HEK293 (cell line): Measurements from ENCODE around the gene ARID3B.

Experiments used
- CTCF ChIA-PET: fragments of 350-600 bp; formaldehyde crosslinking; extraction: SDS; loops from one replicate; lab custom pipeline; 2021; ENCODE audit warnings: antibody characterized with exemption; lab: Yijun Ruan, JAX
- POLR2A ChIA-PET: fragments of 300-600 bp; formaldehyde crosslinking; extraction: SDS; loops from one replicate; lab custom pipeline; 2020; ENCODE audit warnings: antibody characterized with exemption, inconsistent platforms; lab: Yijun Ruan, JAX
- H3K27ac ChIP-seq: fragments of 200-500 bp; sonication (Bioruptor generic); 2 replicates; pipeline ENCODE4 v1.5.1; 2014; ENCODE audit warnings: low read depth, low read length, control low read depth, inconsistent platforms; ENCODE audit errors: extremely low read depth
- H3K36me3 ChIP-seq, 2 experiments: fragments of 200-500 bp in 1 of 2; sonication (Bioruptor generic) in 1 of 2; 1 replicate in 1 of 2; 2 replicates in 1 of 2; pipeline ENCODE4 v1.5.1; 2014 to 2017; ENCODE audit warnings: inconsistent platforms in 2 of 2, low read length in 2 of 2; ENCODE audit not compliant: control insufficient read depth in 2 of 2, insufficient read depth in 1 of 2
- H3K4me1 ChIP-seq: fragments of 200-500 bp; sonication (Bioruptor generic); 2 replicates; pipeline ENCODE4 v1.5.1; 2014; ENCODE audit warnings: mild to moderate bottlenecking, low read length, inconsistent platforms; ENCODE audit not compliant: control insufficient read depth, insufficient read depth
- H3K4me3 ChIP-seq: 2 replicates; pipeline ENCODE4 v1.5.1; 2011; ENCODE audit warnings: low read depth, mild to moderate bottlenecking, control low read depth, low read length, moderate library complexity
- H3K9me3 ChIP-seq: fragments of 200-500 bp; sonication (Bioruptor generic); 2 replicates; pipeline ENCODE4 v1.5.1; 2014; ENCODE audit warnings: low read depth, low read length, inconsistent platforms; ENCODE audit not compliant: control insufficient read depth, insufficient read depth
- ATF2 ChIP-seq: fragments of 450-650 bp; formaldehyde crosslinking; IDR thresholded peaks from 2 replicates; pipeline ENCODE4 v1.5.1; 2016; ENCODE audit warnings: missing biosample characterization, missing genetic modification characterization, low read depth
- BCL11B ChIP-seq: fragments of 450-650 bp; formaldehyde crosslinking; IDR thresholded peaks from 2 replicates; pipeline ENCODE4 v1.5.1; 2016; ENCODE audit warnings: low read depth, missing biosample characterization, missing genetic modification characterization
- GLI2 ChIP-seq: fragments of 450-650 bp; formaldehyde crosslinking; IDR thresholded peaks from 2 replicates; pipeline ENCODE4; 2017; ENCODE audit warnings: missing biosample characterization, missing genetic modification characterization, low read depth, borderline replicate concordance
- KLF17 ChIP-seq: fragments of 450-650 bp; formaldehyde crosslinking; IDR thresholded peaks from 2 replicates; pipeline ENCODE4 v1.5.1; 2016; ENCODE audit warnings: missing biosample characterization, missing genetic modification characterization
- MEIS1 ChIP-seq: sonication (generic); formaldehyde crosslinking; IDR thresholded peaks from 2 replicates; pipeline ENCODE4 v1.8.1; 2022; ENCODE audit warnings: missing genetic modification reagents, mild to moderate bottlenecking, borderline replicate concordance
- RBAK ChIP-seq: fragments of 450-650 bp; formaldehyde crosslinking; IDR thresholded peaks from 2 replicates; pipeline ENCODE4 v1.5.1; 2016; ENCODE audit warnings: missing biosample characterization, missing genetic modification characterization
- TCF7L2 ChIP-seq: IDR thresholded peaks from 2 replicates; pipeline ENCODE4 v1.6.1; 2011; ENCODE audit warnings: low read depth, mild to moderate bottlenecking, inconsistent platforms, low read length, moderate library complexity, borderline replicate concordance
- ZBTB8A ChIP-seq: fragments of 450-650 bp; formaldehyde crosslinking; IDR thresholded peaks from 2 replicates; pipeline ENCODE4 v1.5.1; 2016; ENCODE audit warnings: missing biosample characterization, missing genetic modification characterization
- ZFP37 ChIP-seq: fragments of 450-650 bp; formaldehyde crosslinking; IDR thresholded peaks from 2 replicates; pipeline ENCODE4 v1.5.1; 2016; ENCODE audit warnings: missing biosample characterization, missing genetic modification characterization
- ZIC2 ChIP-seq: fragments of 450-650 bp; formaldehyde crosslinking; IDR thresholded peaks from 2 replicates; pipeline ENCODE4 v1.5.1; 2016; ENCODE audit warnings: missing biosample characterization, missing genetic modification characterization
- ZNF138 ChIP-seq: fragments of 450-650 bp; formaldehyde crosslinking; IDR thresholded peaks from 2 replicates; pipeline ENCODE4 v1.5.1; 2016; ENCODE audit warnings: missing biosample characterization, missing genetic modification characterization, borderline replicate concordance
- ZNF155 ChIP-seq: fragments of 450-650 bp; formaldehyde crosslinking; IDR thresholded peaks from 2 replicates; pipeline ENCODE4 v1.5.1; 2016; ENCODE audit warnings: missing biosample characterization, missing genetic modification characterization
- ZNF16 ChIP-seq: fragments of 450-650 bp; formaldehyde crosslinking; IDR thresholded peaks from 2 replicates; pipeline ENCODE4 v1.5.1; 2016; ENCODE audit warnings: low read depth, missing biosample characterization, missing genetic modification characterization
- ZNF26 ChIP-seq: fragments of 450-650 bp; formaldehyde crosslinking; IDR thresholded peaks from 2 replicates; pipeline ENCODE4 v1.5.1; 2016; ENCODE audit warnings: missing biosample characterization, missing genetic modification characterization
- ZNF292 ChIP-seq: fragments of 450-650 bp; formaldehyde crosslinking; IDR thresholded peaks from 2 replicates; pipeline ENCODE4 v1.5.1; 2016; ENCODE audit warnings: low read depth, missing biosample characterization, missing genetic modification characterization, borderline replicate concordance
- ZNF335 ChIP-seq: fragments of 450-650 bp; formaldehyde crosslinking; conservative IDR thresholded peaks from 2 replicates; pipeline ENCODE4 v1.5.1; 2016; ENCODE audit warnings: missing biosample characterization, missing genetic modification characterization
- ZNF37A ChIP-seq: fragments of 450-650 bp; IDR thresholded peaks from 2 replicates; pipeline ENCODE4 v1.5.1; 2018; ENCODE audit warnings: missing biosample characterization, missing genetic modification characterization
- ZNF449 ChIP-seq: fragments of 450-650 bp; formaldehyde crosslinking; IDR thresholded peaks from 2 replicates; pipeline ENCODE4 v1.5.1; 2017; ENCODE audit warnings: missing biosample characterization, mild to moderate bottlenecking, missing genetic modification characterization, moderate library complexity
- ZNF501 ChIP-seq: fragments of 450-650 bp; formaldehyde crosslinking; IDR thresholded peaks from 2 replicates; pipeline ENCODE4 v1.5.1; 2016; ENCODE audit warnings: missing biosample characterization, missing genetic modification characterization
- ZNF510 ChIP-seq: fragments of 450-650 bp; formaldehyde crosslinking; IDR thresholded peaks from 2 replicates; pipeline ENCODE4 v1.5.1; 2018; ENCODE audit warnings: mild to moderate bottlenecking, missing genetic modification characterization, missing biosample characterization; ENCODE audit not compliant: insufficient replicate concordance
- ZNF521 ChIP-seq: fragments of 450-650 bp; formaldehyde crosslinking; IDR thresholded peaks from 2 replicates; pipeline ENCODE4 v1.5.1; 2017; ENCODE audit warnings: missing biosample characterization, mild to moderate bottlenecking, missing genetic modification characterization
- ZNF571 ChIP-seq: fragments of 450-650 bp; formaldehyde crosslinking; IDR thresholded peaks from 2 replicates; pipeline ENCODE4 v1.5.0; 2017; ENCODE audit warnings: missing biosample characterization, missing genetic modification characterization
- ZNF654 ChIP-seq: fragments of 450-650 bp; formaldehyde crosslinking; IDR thresholded peaks from 2 replicates; pipeline ENCODE4 v1.5.1; 2016; ENCODE audit warnings: low read depth, missing biosample characterization, missing genetic modification characterization
- ZNF658 ChIP-seq: fragments of 450-650 bp; formaldehyde crosslinking; IDR thresholded peaks from 2 replicates; pipeline ENCODE4; 2016; ENCODE audit warnings: missing biosample characterization, missing genetic modification characterization
- ZNF664 ChIP-seq: fragments of 450-650 bp; formaldehyde crosslinking; IDR thresholded peaks from 2 replicates; pipeline ENCODE4 v1.5.1; 2016; ENCODE audit warnings: missing biosample characterization, missing genetic modification characterization
- ZNF704 ChIP-seq: fragments of 450-650 bp; formaldehyde crosslinking; IDR thresholded peaks from 2 replicates; pipeline ENCODE4 v1.5.1; 2016; ENCODE audit warnings: missing biosample characterization, missing genetic modification characterization
- ZNF843 ChIP-seq: fragments of 450-650 bp; formaldehyde crosslinking; IDR thresholded peaks from 2 replicates; pipeline ENCODE4 v1.5.1; 2016; ENCODE audit warnings: missing biosample characterization, missing genetic modification characterization

The ARID3B gene

GRCh38 chr15:74615508-74616365 is 74.7 kb downstream of the ARID3B start, which contains the start of gene CLK3 (continued):
- TF ChIP-seq BCL11B (tag by site-specific recombination) (peak; percentile 63), ZNF37A (peak; percentile 21; the same call in 1 of the 2 replicates), ZNF335 (tag by site-specific recombination) (no peak), ZNF155 (no peak), ZNF138 (no peak), ZNF843 (no peak), ZNF664 (tag by site-specific recombination) (no peak), ZNF449 (tag by site-specific recombination) (no peak; the same call in 1 of the 2 replicates), ZNF510 (tag by site-specific recombination) (no peak), ZNF26 (tag by site-specific recombination) (no peak), ZNF654 (no peak), MEIS1 (no peak)
- TF ChIP-seq, all 188 proteins: peak for 54

GRCh38 chr15:74616366-74616939 is 75.4 kb downstream of the ARID3B start:
- Histone ChIP-seq H3K4me3 (peak overlapping the region; percentile 85), H3K9me3 (no peaks in the 10 kb centered on the region), H3K27ac (peak overlapping the region; percentile 95), H3K36me3 (peaks cover 5 to 44% of the 10 kb centered on the region in 2 experiments), H3K4me1 (peaks cover 9% of the 10 kb centered on the region)
- ChIA-PET CTCF (interaction anchor here (0.6 to 12.8 kb wide), 8 partner anchors 8 to 255 kb away, joined by 3 to 220 read pairs (median 4); no protein-coding TSS in a partner anchor), POLR2A (interaction anchor here (0.6 to 5.1 kb wide), 13 partner anchors 9 to 242 kb away, joined by 3 to 53 read pairs (median 4); partner anchors contain the start of genes ARID3B and UBL7)
- 0 out of 2 replicates have a peak, but pooled peaks have one; percentile 45 for TF ChIP-seq ZNF501 (tag by site-specific recombination)
- no peak for TF ChIP-seq ATF2
- no peak for TF ChIP-seq ZNF571 (tag by site-specific recombination)
- no peak for TF ChIP-seq ZNF704
- peak; percentile 48 for TF ChIP-seq ZIC2 (tag by site-specific recombination)
- TF ChIP-seq ZNF843, result no peak
- no peak for TF ChIP-seq GLI2 (tag by site-specific recombination)
- peak; percentile 10; the same call in 1 of the 2 replicates for TF ChIP-seq KLF17
- TF ChIP-seq ZNF16 (tag by site-specific recombination), result no peak
- TF ChIP-seq ZFP37, result no peak
- no peak for TF ChIP-seq TCF7L2
- peak; percentile 94 for TF ChIP-seq ZBTB8A (tag by site-specific recombination)
- TF ChIP-seq RBAK, result no peak
- TF ChIP-seq ZNF521, result no peak
- TF ChIP-seq ZNF292, result no peak
- no peak for TF ChIP-seq ZNF658 (tag by site-specific recombination)
